ENCODE results near the gene CFAP74. TPM values are rescaled to one million over a fixed set of nuclear protein-coding genes. Genes with fewer than 3 reads are reported as not detected.

Gene CFAP74
- total and polyA plus RNA-seq, 2 of the 4 experiments (the other 2 are of a cell fraction) = not detected

GRCh38 chr1:1975535-1975934, 28.1 kb downstream of the CFAP74 start:
- intact Hi-C loops (cut with micrococcal nuclease) = no loop called here
- ChIA-PET POLR2A (ENCODE audit: unreplicated experiment) (no interaction called here), CTCF (no interaction called here)
- H4K20me1 ChIP-seq (ENCODE audit: insufficient read depth, low read length) = 0 out of 2 replicates have a peak, but pooled peaks cover 6% of the 10 kb centered on the region
- no peak overlapping the region for H2AK5ac ChIP-seq (ENCODE audit: low read depth, low read length)
- no peak overlapping the region for H3K9ac ChIP-seq (ENCODE audit: low read depth, low read length)
- no peak overlapping the region for H3K4ac ChIP-seq (ENCODE audit: low read depth, low read length)
- no peak overlapping the region for H3K56ac ChIP-seq (ENCODE audit: extremely low read depth, insufficient read depth, low read length)
- no TSS peak for BruUV-seq (replicated peaks)
- H3K79me1 ChIP-seq (ENCODE audit: low read depth in 1 of 2, low read length in 2 of 2) = no peaks in the 10 kb centered on the region
- no peaks in the 10 kb centered on the region for H3K36me3 ChIP-seq (ENCODE audit: control insufficient read depth, insufficient read depth, low read length)
- H2BK15ac ChIP-seq (ENCODE audit: low read depth, low read length) = no peak overlapping the region
- no peak overlapping the region for H2BK20ac ChIP-seq (ENCODE audit: low read depth, low read length)
- H2AK9ac ChIP-seq (replicated peaks; ENCODE audit: low read depth, low read length, poor library complexity) = no peak overlapping the region
- H3K4me2 ChIP-seq (ENCODE audit: low read depth, low read length) = no peak overlapping the region
- no peak overlapping the region for H2AFZ ChIP-seq (replicated peaks; ENCODE audit: low read length, poor library complexity)
- no peak overlapping the region for H3K23ac ChIP-seq (ENCODE audit: low read depth, low read length)
- no peak overlapping the region for H2BK5ac ChIP-seq (ENCODE audit: low read depth, low read length, poor library complexity, severe bottlenecking)
- DNase-seq (no peak), ATAC-seq (ENCODE audit: low read depth) (no peak)
- H4K8ac ChIP-seq (ENCODE audit: low read depth in 2 of 2, low read length in 2 of 2) = no peak overlapping the region
- TF ChIP-seq SMC3 (IDR thresholded peaks at IDR 0.05; ENCODE audit: low read depth, low read length) (no peak), CEBPB (IDR thresholded peaks at IDR 0.05; ENCODE audit: low read depth, low read length) (no peak), RCOR1 (IDR thresholded peaks at IDR 0.05; ENCODE audit: insufficient replicate concordance, low read length) (no peak), MAFK (IDR thresholded peaks at IDR 0.05; ENCODE audit: low read depth, low read length) (no peak), RAD21 (IDR thresholded peaks at IDR 0.05; ENCODE audit: low read length) (no peak), POLR2A (IDR thresholded peaks at IDR 0.05; ENCODE audit: low read depth, low read length) (no peak), FOS (IDR thresholded peaks at IDR 0.05; ENCODE audit: low read depth, low read length) (no peak), RFX5 (IDR thresholded peaks at IDR 0.05; ENCODE audit: low read depth, low read length) (no peak), MAZ (IDR thresholded peaks at IDR 0.05; ENCODE audit: borderline replicate concordance, low read depth, low read length) (no peak), ELK1 (IDR thresholded peaks at IDR 0.05; ENCODE audit: borderline replicate concordance, low read depth, low read length) (no peak), NFE2L2 (IDR thresholded peaks at IDR 0.05; ENCODE audit: low read depth, low read length) (no peak), CHD1 (IDR thresholded peaks at IDR 0.05; ENCODE audit: low read depth, low read length) (no peak), USF2 (IDR thresholded peaks at IDR 0.05; ENCODE audit: low read depth, low read length) (no peak), BHLHE40 (IDR thresholded peaks at IDR 0.05; ENCODE audit: low read depth, low read length) (no peak), MXI1 (IDR thresholded peaks at IDR 0.05; ENCODE audit: borderline replicate concordance, low read depth, low read length) (no peak)
- TF ChIP-seq, protein P1, sequence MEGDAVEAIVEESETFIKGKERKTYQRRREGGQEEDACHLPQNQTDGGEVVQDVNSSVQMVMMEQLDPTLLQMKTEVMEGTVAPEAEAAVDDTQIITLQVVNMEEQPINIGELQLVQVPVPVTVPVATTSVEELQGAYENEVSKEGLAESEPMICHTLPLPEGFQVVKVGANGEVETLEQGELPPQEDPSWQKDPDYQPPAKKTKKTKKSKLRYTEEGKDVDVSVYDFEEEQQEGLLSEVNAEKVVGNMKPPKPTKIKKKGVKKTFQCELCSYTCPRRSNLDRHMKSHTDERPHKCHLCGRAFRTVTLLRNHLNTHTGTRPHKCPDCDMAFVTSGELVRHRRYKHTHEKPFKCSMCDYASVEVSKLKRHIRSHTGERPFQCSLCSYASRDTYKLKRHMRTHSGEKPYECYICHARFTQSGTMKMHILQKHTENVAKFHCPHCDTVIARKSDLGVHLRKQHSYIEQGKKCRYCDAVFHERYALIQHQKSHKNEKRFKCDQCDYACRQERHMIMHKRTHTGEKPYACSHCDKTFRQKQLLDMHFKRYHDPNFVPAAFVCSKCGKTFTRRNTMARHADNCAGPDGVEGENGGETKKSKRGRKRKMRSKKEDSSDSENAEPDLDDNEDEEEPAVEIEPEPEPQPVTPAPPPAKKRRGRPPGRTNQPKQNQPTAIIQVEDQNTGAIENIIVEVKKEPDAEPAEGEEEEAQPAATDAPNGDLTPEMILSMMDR (conservative IDR thresholded peaks at IDR 0.05; ENCODE audit: low read depth, low read length) = no peak
- H3K4me1 ChIP-seq (ENCODE audit: control insufficient read depth, insufficient read depth, low read length) = no peaks in the 10 kb centered on the region
- no peak overlapping the region for H4K91ac ChIP-seq (ENCODE audit: insufficient read depth, low read depth, low read length)
- H3K9me3 ChIP-seq (ENCODE audit: control insufficient read depth, insufficient read depth, low read length) = peaks cover 5% of the 10 kb centered on the region; the same call in 1 of the 2 replicates
- H2BK120ac ChIP-seq (ENCODE audit: low read depth, low read length) = no peak overlapping the region
- H3K27ac ChIP-seq (ENCODE audit: insufficient read depth, low read length) = no peak overlapping the region
- H3K9me1 ChIP-seq (ENCODE audit: insufficient read depth, low read length) = no peaks in the 10 kb centered on the region
- dilution Hi-C loops (cut with HindIII; ENCODE audit: low sequenced_read_pairs, unreplicated experiment) = no loop called here
- peaks cover 17% of the 10 kb centered on the region; the same call in 1 of the 2 replicates for H3K27me3 ChIP-seq (ENCODE audit: control insufficient read depth, insufficient read depth, low read length)
- no peak overlapping the region for H3K14ac ChIP-seq (replicated peaks; ENCODE audit: low read depth, low read length)
- in situ Hi-C loops (cut with MboI; ENCODE audit: low sequenced_read_pairs) = no loop called here
- no peak overlapping the region for H4K5ac ChIP-seq (ENCODE audit: low read depth, low read length)
- no peak overlapping the region for H3K4me3 ChIP-seq (ENCODE audit: insufficient read depth, low read depth, low read length)
- WGBS, 2 experiments (ENCODE audit: extremely low coverage in 2 of 2, insufficient read length in 1 of 2) = 73% methylated on average over 12 of the region's 14 CpGs; no CpG with 5 or more reads in 1 of the 2 experiments
- no peak overlapping the region for H3K18ac ChIP-seq (ENCODE audit: low read depth, low read length)
